B cell (primary cell): ENCODE results near the gene DEFB112. TPM values are rescaled to one million over a fixed set of nuclear protein-coding genes. Genes with fewer than 3 reads are reported as not detected.

Experiments used
- ATAC-seq: fragments of 200-7000 bp; cut with Tn5 transposase; one replicate; pipeline ENCODE4 v1.10.0; 2021; ENCODE audit warnings: low read depth, mild to moderate bottlenecking, moderate number of reproducible peaks, moderate library complexity
- CTCF ChIA-PET: fragments of 350-600 bp; sonication (Branson Sonifier 250); formaldehyde crosslinking; loops from one replicate; lab custom pipeline; 2021; ENCODE audit warnings: antibody characterized with exemption, inconsistent platforms; lab: Charles Lee
- POLR2A ChIA-PET: fragments of 350-600 bp; sonication (Branson Sonifier 250); formaldehyde crosslinking; loops from one replicate; lab custom pipeline; 2021; ENCODE audit warnings: antibody characterized with exemption; lab: Charles Lee
- DNase-seq: peaks from one replicate; pipeline ENCODE4 v3.0.0; 2013
- H2AFZ ChIP-seq: 2 replicates; pipeline ENCODE4 v1.6.1; 2012; ENCODE audit warnings: mild to moderate bottlenecking, low read depth, low read length; ENCODE audit not compliant: insufficient read depth, poor library complexity, severe bottlenecking
- H3K27ac ChIP-seq, 2 donors: 1 replicate in 1 of 2; 2 replicates in 1 of 2; pipeline ENCODE4 v1.5.1; 2012 to 2013; ENCODE audit warnings: low read length in 2 of 2, mild to moderate bottlenecking in 2 of 2, moderate library complexity in 1 of 2
- H3K27me3 ChIP-seq, 4 experiments: fragments of 200-600 bp in 1 of 4; sonication (generic) in 1 of 4; replicated peaks in 1 of 4; 1 replicate in 2 of 4; 2 replicates in 2 of 4; pipeline versions ENCODE4 v1.6.1 to v1.7.0; 2013 to 2016; ENCODE audit warnings: low read length in 3 of 4, mild to moderate bottlenecking in 2 of 4, mixed read lengths in 1 of 4, moderate library complexity in 1 of 4; ENCODE audit not compliant: insufficient read depth in 4 of 4, control insufficient read depth in 3 of 4; ENCODE audit errors: control extremely low read depth in 1 of 4
- H3K36me3 ChIP-seq, 2 experiments: replicated peaks in 1 of 2; 1 replicate in 1 of 2; 2 replicates in 1 of 2; pipeline versions ENCODE4 v1.6.1 to v1.7.1; 2013; ENCODE audit warnings: low read length in 1 of 2; ENCODE audit not compliant: insufficient read depth in 2 of 2, control insufficient read depth in 1 of 2; ENCODE audit errors: control extremely low read depth in 1 of 2, extremely low read depth in 1 of 2
- H3K4me1 ChIP-seq, 2 donors: fragments of 200-600 bp in 1 of 2; sonication (generic) in 1 of 2; 1 replicate in 1 of 2; 2 replicates in 1 of 2; pipeline versions ENCODE4 v1.5.1 to v1.6.1; 2013 to 2017; ENCODE audit warnings: low read length in 2 of 2; ENCODE audit not compliant: control insufficient read depth in 2 of 2, insufficient read depth in 2 of 2
- H3K4me2 ChIP-seq: replicated peaks from 2 replicates; pipeline ENCODE3; 2012; ENCODE audit warnings: mild to moderate bottlenecking, low read depth, low read length; ENCODE audit not compliant: poor library complexity, severe bottlenecking
- H3K4me3 ChIP-seq, 5 experiments: fragments of 200-600 bp in 1 of 5; sonication (generic) in 1 of 5; 1 replicate in 3 of 5; 2 replicates in 2 of 5; pipeline versions ENCODE4 v1.5.1 to v1.7.0; 2011 to 2016; ENCODE audit warnings: low read length in 4 of 5, mild to moderate bottlenecking in 4 of 5, low read depth in 2 of 5, control low read depth in 1 of 5, moderate library complexity in 1 of 5; ENCODE audit not compliant: insufficient read depth in 1 of 5; ENCODE audit errors: control extremely low read depth in 1 of 5, extremely low read depth in 1 of 5
- H3K79me2 ChIP-seq: fragments of 200-600 bp; sonication (generic); one replicate; pipeline ENCODE4 v1.6.0; 2016; ENCODE audit warnings: low read length; ENCODE audit not compliant: control insufficient read depth, insufficient read depth
- H3K9ac ChIP-seq: fragments of 200-600 bp; sonication (generic); 2 replicates; pipeline ENCODE4 v1.6.1; 2017; ENCODE audit warnings: mild to moderate bottlenecking, low read length, moderate library complexity
- H3K9me3 ChIP-seq, 3 donors: one replicate each; pipeline versions ENCODE4 v1.6.1 to v1.7.1; 2013; ENCODE audit warnings: low read length in 2 of 3; ENCODE audit not compliant: control insufficient read depth in 2 of 3, insufficient read depth in 1 of 3; ENCODE audit errors: control extremely low read depth in 1 of 3
- H4K20me1 ChIP-seq: 2 replicates; pipeline ENCODE4 v1.6.0; 2012; ENCODE audit warnings: mild to moderate bottlenecking, low read length; ENCODE audit not compliant: insufficient read depth, control insufficient read depth, poor library complexity, severe bottlenecking
- H3K27ac Mint-ChIP-seq: one replicate; pipeline ENCODE4 v1.8.0; 2021; ENCODE audit warnings: mixed read lengths
- H3K27me3 Mint-ChIP-seq: one replicate; pipeline ENCODE4 v1.8.0; 2021; ENCODE audit warnings: mixed read lengths
- H3K4me1 Mint-ChIP-seq: one replicate; pipeline ENCODE4 v1.8.0; 2021; ENCODE audit warnings: mixed read lengths
- H3K4me3 Mint-ChIP-seq: one replicate; pipeline ENCODE4 v1.8.0; 2021; ENCODE audit warnings: mixed read lengths
- H3K9me3 Mint-ChIP-seq: one replicate; pipeline ENCODE4 v1.8.0; 2022; ENCODE audit warnings: mixed read lengths; ENCODE audit not compliant: insufficient read depth
- CTCF ChIP-seq: fragments of 200-600 bp; IDR thresholded peaks from one replicate; pipeline ENCODE4 v1.8.0; 2022; ENCODE audit warnings: antibody characterized with exemption, mild to moderate bottlenecking
- EZH2 ChIP-seq: IDR thresholded peaks from 2 replicates; pipeline ENCODE4 v1.6.1; 2012; ENCODE audit warnings: borderline replicate concordance, low read depth, mild to moderate bottlenecking, moderate library complexity, low read length; ENCODE audit not compliant: insufficient read depth, poor library complexity, severe bottlenecking
- WGBS: methylation state at CpG from one replicate; pipeline ENCODE4 v1.1.5; 2013; ENCODE audit warnings: missing lambda C conversion rate; ENCODE audit not compliant: insufficient coverage; 5-methylcytosine and 5-hydroxymethylcytosine counted together
- intact Hi-C: fragments of 100-400 bp; cut with micrococcal nuclease; formaldehyde crosslinking; loops from one replicate; pipeline ENCODE4 v1.10.0; 2022
- polyA minus RNA-seq: library from RNA; depleted of rRNA, polyadenylated mRNA; stranded (reverse); fragments of >200 nt; gene quantifications from 2 replicates; pipeline ENCODE4 v1.2.3, GENCODE V29; 2012
- polyA plus RNA-seq: library from polyadenylated mRNA; depleted of rRNA; stranded (reverse); fragments of >200 nt; gene quantifications from 2 replicates; pipeline ENCODE4 v1.2.3, GENCODE V29; 2012
- total RNA-seq, 2 donors: library from RNA; stranded (reverse); fragments of 120-200 nt in 1 of 2; gene quantifications; 1 replicate in 1 of 2; 2 replicates in 1 of 2; pipeline versions ENCODE4 v1.2.3 to v1.2.4, GENCODE V29; 2013 to 2022

DEFB112 gene
- total RNA-seq (not detected in 2 replicates), polyA plus RNA-seq (not detected in 2 replicates), polyA minus RNA-seq (not detected in 2 replicates)
- total RNA-seq (2013) = not detected

DNA sequence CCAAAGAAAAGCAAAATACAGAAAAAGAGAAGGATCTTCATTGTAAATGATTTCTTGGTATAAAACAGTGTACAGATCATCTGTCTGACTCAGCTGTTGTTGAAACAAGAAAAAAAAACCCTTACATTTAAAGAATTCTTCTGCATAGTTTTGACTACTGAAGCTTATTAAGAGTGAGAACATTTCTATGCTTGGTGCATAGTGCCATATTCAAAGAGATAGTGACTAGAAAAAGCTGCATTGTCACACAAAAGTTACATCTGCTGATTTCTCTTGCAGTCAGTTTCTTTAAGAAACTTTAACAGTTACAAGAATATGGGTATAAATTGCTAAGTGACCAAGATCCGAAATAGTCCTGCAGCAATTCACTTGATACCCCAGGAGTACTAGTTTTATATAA lies at the start of gene DEFB112:
DEFB112 (minus strand) TSS at position 101 of the 400 bp plus-strand sequence; CDS start at position 41, 60 bp downstream.
- H3K9ac ChIP-seq = no peak within 1 kb of the TSS
- H3K4me3 ChIP-seq = no peak within 1 kb of the TSS
- TF ChIP-seq CTCF = no peak
- no peak for TF ChIP-seq EZH2
- ATAC-seq (no peak), DNase-seq (no peak)
- no peaks in the 10 kb centered on the region for H3K36me3 ChIP-seq
- Mint-ChIP-seq H3K27me3 (no peaks in the 10 kb centered on the region), H3K4me1 (no peaks in the 10 kb centered on the region), H3K4me3 (no peak within 1 kb of the TSS), H3K27ac (no peak within 1 kb of the TSS), H3K9me3 (no peaks in the 10 kb centered on the region)
- intact Hi-C loops = no loop called here
- ChIA-PET POLR2A (no interaction called here), CTCF (no interaction called here)
- no peaks in the 10 kb centered on the region for H4K20me1 ChIP-seq
- no peaks in the 10 kb centered on the region for H3K4me1 ChIP-seq
- H2AFZ ChIP-seq = no peak within 1 kb of the TSS
- WGBS = no CpG with 5 or more reads among the region's 1 CpG
- no peaks in the 10 kb centered on the region for H3K27me3 ChIP-seq
- no peak within 1 kb of the TSS for H3K27ac ChIP-seq
- no peak within 1 kb of the TSS for H3K4me2 ChIP-seq
- no peaks in the 10 kb centered on the region for H3K79me2 ChIP-seq
- peaks cover 0 to 6% (median 0%) of the 10 kb centered on the region in 3 donors for H3K9me3 ChIP-seq

DNA sequence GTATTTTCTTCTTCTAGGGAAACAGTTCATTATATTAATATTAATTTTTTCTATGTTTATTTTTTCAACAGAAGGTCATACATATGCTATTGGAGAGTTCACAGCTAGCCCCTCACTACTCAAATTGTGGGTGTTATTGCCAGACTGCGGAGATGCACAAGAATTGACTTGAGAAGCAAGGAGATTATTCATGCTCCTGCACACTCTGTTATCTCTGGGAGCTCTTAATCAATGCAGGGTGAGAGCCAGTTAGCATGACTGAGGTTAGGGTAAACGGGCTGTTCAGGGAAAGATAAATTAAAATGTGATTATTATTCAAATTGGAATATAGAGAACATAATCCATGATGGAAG lies 48.9 kb upstream of the DEFB112 start:
- ChIA-PET POLR2A (no interaction called here), CTCF (no interaction called here)
- no peaks in the 10 kb centered on the region for H3K4me1 ChIP-seq
- H2AFZ ChIP-seq = no peak overlapping the region
- H3K27me3 ChIP-seq = no peaks in the 10 kb centered on the region
- Mint-ChIP-seq H3K9me3 (no peaks in the 10 kb centered on the region), H3K27ac (no peak overlapping the region), H3K4me3 (no peak overlapping the region), H3K4me1 (no peaks in the 10 kb centered on the region), H3K27me3 (no peaks in the 10 kb centered on the region)
- intact Hi-C loops = no loop called here
- no peak for ATAC-seq
- H3K79me2 ChIP-seq = no peaks in the 10 kb centered on the region
- no peaks in the 10 kb centered on the region for H4K20me1 ChIP-seq
- no peak overlapping the region for H3K27ac ChIP-seq
- H3K9me3 ChIP-seq = peaks cover 0 to 3% (median 0%) of the 10 kb centered on the region in 3 donors
- no peak overlapping the region for H3K9ac ChIP-seq
- no CpG with 5 or more reads among the region's 2 CpGs for WGBS
- H3K4me3 ChIP-seq = no peak overlapping the region
- no peak for DNase-seq
- no peak overlapping the region for H3K4me2 ChIP-seq
- H3K36me3 ChIP-seq = no peaks in the 10 kb centered on the region
- TF ChIP-seq CTCF = no peak
- TF ChIP-seq EZH2 = no peak
